Fibroblast of mammary gland (primary cell): ENCODE measurements around the gene GVQW3.
A peak's percentile ranks its signal among the peaks of the same experiment; 100 is the strongest.

Experiments
- DNase-seq: peaks from one replicate; pipeline ENCODE4 v3.0.0-alpha.2; 2010; ENCODE audit warnings: low read depth
- H3K4me3 ChIP-seq: 2 replicates; pipeline ENCODE4 v1.5.1; 2011; ENCODE audit warnings: low read depth, mild to moderate bottlenecking, low read length, moderate library complexity; ENCODE audit not compliant: control insufficient read depth
- CTCF ChIP-seq: conservative IDR thresholded peaks from 2 replicates; pipeline ENCODE4 v1.5.1; 2011; ENCODE audit warnings: low read depth, low read length, inconsistent platforms; ENCODE audit not compliant: control insufficient read depth, insufficient read depth

The GVQW3 gene

GRCh38 chr11:76380977-76381719, at the start of gene GVQW3, which contains the start of gene THAP12:
GVQW3 (plus strand) TSS chr11:76381323; CDS start chr11:76381829, 506 bp downstream.
THAP12 (minus strand) TSS chr11:76381132; CDS start chr11:76380836, 296 bp downstream.
- no peak for TF ChIP-seq CTCF
- peak; percentile 95 for DNase-seq
- peak within 1 kb of the TSS; percentile 92 for H3K4me3 ChIP-seq

- H3K4me3 ChIP-seq: no peak overlapping the region
These were observed 46.2 kb upstream of the GVQW3 start for GRCh38 chr11:76334826-76335389.

GRCh38 chr11:76335842-76336241, 45.3 kb upstream of the GVQW3 start:
- H3K4me3 ChIP-seq: no peak overlapping the region
- TF ChIP-seq CTCF: no peak
- no peak for DNase-seq

More at GRCh38 chr11:76334826-76335389, 46.2 kb upstream of the GVQW3 start:
- no peak for TF ChIP-seq CTCF
- DNase-seq: no peak

- no peak for TF ChIP-seq CTCF
- H3K4me3 ChIP-seq: no peak overlapping the region
- no peak for DNase-seq
These were observed 44.5 kb upstream of the GVQW3 start for GRCh38 chr11:76336597-76336996.

- no peak for DNase-seq
- no peak for TF ChIP-seq CTCF
- no peak overlapping the region for H3K4me3 ChIP-seq
These were observed 43.7 kb upstream of the GVQW3 start for GRCh38 chr11:76337469-76337868.

GRCh38 chr11:76337923-76338322, 43.2 kb upstream of the GVQW3 start:
- no peak overlapping the region for H3K4me3 ChIP-seq
- no peak for TF ChIP-seq CTCF
- DNase-seq: no peak

- H3K4me3 ChIP-seq: no peak overlapping the region
- DNase-seq: peak; percentile 60
- TF ChIP-seq CTCF: no peak
These were observed 41.9 kb upstream of the GVQW3 start for GRCh38 chr11:76339221-76339620.
